ENCODE measurements around the gene SGTB.
A peak's percentile ranks its signal among the peaks of the same experiment; 100 is the strongest.
"Not testable (repeated sequence)": the region's sequence is repeated elsewhere in the genome, so short reads cannot be mapped to it uniquely, and the experiment has no call there.

SGTB gene

GRCh38 chr5:65663804-65664521 is 57.9 kb downstream of the SGTB start:
- DNase-seq = peak; percentile 34

GRCh38 chr5:65654713-65655112 is 67.2 kb downstream of the SGTB start:
- DNase-seq = no peak

DNA sequence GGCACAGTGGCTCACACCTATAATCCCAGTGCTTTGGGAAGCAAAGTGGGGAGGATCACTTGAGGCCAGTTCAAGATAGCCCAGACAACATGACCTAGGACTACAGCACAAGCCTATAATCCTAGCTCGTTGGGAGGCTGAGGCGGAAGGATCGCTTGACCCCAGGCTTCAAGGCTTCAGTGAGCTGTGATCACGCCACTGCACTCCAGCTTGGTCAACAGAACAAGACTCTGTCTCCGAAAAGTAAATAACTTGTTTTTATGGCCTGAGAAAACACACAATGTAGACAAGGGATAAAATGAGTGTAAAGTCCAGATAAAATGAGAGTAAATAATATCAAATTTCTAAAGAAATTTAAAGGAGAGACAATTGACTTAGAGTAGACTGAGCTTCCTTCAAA is 70.8 kb downstream of the SGTB start:
- no peak for DNase-seq

GRCh38 chr5:65647941-65648340 is 74.0 kb downstream of the SGTB start:
- no peak for DNase-seq

GRCh38 chr5:65646938-65647337 is 75.0 kb downstream of the SGTB start:
- DNase-seq = no peak

DNA sequence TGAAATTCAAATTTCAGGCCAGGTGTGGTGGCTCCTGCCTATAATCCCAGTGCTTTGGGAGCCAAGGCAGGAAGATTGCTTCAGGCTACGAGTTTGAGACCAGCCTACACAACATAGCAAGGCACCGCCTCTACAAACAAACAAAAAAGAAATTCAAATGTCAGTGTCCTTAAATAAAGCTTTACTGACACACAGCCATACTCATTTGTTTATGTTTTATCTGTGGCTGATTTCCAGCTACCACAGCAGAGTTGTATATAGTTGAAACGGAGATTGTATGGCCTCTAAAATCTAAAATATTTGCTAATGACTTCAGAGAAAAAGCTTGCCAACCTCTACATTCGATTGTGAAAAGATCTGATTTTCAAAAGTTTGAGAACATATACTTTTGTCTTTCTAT is 81.7 kb downstream of the SGTB start:
- DNase-seq = no peak

DNA sequence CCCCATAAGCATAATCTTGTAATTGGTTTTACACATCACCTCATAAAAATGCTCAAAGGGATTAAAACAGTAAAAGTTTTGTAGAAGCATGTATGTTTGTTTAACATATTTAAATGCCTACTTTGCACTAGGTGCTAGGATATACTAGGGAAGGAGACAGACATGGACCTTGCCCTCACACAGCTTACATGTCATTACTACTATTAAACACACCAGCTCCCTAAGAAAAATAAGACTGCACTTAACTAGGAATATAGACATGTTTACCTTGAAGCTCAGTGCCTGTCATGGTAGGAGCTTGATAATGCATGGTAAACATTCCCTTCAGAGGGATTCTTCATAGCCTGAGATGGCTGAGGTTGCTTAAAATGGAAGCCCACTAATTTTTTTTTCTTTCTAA is 90.9 kb downstream of the SGTB start:
- DNase-seq = no peak

DNA sequence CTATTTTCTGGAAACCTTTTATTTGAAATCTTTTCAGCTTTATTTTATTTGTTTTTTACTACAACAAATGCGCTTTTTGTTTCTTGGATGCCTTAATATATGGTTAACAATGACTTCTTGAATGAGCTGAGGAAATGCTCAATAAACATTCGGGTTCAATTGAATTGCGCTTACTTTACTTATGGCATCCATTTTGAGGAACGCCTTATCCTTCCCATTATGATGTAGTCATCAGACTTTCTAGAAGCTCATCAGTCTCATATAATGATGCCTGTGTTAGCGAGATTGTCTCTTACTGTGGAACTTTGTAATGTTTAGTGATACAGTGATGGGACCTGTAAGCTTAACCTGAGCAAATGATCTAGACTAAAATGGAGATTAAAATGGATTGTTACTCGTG is 96.2 kb downstream of the SGTB start:
- no peak for DNase-seq

DNA sequence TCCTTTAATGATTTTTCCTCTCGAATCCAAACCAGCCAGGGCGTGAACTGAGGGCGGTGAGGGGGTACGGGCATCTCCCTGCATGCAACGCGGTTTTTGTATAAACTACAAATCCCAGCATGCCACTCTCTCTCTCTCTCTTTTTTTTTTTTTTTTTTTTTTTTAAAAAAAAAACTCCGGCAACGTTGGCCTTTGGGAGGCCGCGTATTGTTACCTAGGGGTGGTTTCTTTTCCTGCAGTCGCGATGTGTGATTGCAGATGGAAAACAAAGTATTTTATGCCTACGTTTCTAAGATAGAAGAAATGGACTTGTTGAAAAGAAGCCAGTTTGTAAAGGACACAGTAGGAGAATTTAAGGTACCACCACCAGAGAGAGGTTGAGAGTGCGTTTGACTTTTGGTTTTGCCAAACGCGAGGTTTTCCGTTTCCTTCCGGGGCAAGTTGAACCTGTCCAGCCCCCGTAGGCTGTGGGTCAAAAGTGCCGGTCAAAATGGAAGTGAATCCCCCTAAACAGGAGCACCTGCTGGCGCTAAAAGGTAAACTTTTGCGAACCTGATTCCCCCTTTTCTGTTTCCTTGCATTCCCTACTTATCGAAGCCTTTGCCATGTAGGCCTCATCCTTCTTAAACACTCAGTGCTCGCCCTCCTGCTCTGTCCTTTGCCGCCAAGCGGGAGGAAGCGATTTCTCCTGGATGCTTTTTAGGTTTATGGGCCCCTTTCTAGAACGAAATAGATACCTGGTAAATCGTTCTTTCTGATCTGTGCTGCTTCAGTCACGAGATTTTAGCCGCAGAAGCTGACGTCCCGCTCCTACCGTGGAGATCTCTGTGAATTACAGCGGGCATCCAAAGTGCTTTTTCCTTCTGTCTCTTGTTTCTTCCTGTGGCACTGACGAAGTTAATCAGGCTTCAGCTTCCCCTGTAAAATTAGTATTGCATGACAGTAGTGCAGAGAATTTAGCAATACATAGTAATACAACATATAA is 97.0 kb downstream of the SGTB start, which contains the start of the genes SHLD3 and TRAPPC13:
TSS of gene SHLD3 (plus strand) at position 457 of the 985 bp plus-strand sequence. CDS start 4,561 bp downstream, outside the sequence.
TSS of gene TRAPPC13 (plus strand) at position 457 of the 985 bp plus-strand sequence. CDS start at position 491, 34 bp downstream.
- DNase-seq = peak; percentile 89

GRCh38 chr5:65624025-65624570 is 97.8 kb downstream of the SGTB start, which contains the start of gene TRIM23:
Gene TRIM23 (minus strand): TSS chr5:65624333. CDS start chr5:65624274, 59 bp downstream.
- DNase-seq = peak; percentile 93

DNA sequence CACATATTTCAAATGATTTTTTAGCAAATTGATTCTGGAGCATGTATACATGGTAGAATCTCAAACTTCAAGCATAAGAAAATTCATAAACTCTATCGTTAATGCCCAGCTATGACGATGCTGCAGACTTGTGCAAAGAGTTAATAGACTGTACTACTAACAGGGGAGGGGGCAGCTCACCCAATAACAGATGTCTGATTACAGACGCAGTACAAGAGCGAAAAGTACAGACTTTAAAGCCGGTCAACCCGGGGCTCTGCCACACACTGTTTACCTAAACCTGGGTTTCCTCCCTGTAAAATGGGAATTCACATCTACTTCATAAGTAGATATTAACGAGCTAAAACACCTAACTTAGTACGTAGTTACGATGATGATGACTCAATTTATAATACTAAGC is 98.4 kb downstream of the SGTB start:
- DNase-seq = no peak

DNA sequence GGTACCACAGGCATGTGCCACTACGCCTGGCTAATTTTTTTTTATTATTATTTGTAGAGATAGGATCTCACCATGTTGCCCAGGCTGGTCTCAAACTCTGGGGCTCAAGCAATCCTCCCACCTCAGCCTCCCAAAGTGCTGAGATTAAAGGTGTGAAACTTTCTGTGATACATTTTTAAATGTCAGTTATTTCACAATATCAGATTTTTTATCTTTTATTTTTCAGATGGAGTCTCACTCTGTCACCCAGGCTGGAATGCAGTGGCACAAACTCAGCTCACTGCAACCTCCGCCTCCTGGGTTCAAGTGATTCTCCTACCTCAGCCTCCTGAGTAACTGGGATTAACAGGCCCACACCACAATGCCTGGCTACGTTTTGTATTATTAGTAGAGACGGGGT is 99.9 kb downstream of the SGTB start:
- not testable (repeated sequence) for DNase-seq

DNA sequence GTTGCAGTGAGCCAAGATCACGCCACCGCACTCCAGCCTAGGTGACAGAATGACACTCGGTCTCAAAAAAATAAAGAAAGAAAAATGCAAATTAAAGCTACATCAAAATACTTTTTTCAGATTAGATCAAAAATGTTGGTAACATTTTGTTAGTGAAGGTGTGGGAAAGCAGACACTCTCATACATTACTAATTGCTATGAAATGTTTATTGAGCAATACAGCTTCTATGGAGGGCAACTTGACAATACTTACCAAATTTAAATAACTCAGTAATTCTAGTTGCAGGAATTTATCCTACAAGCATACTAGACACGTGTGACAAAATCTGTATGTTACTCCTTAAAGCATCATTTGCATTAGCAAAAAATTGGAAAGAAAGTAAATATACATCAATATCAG is 101.9 kb downstream of the SGTB start:
- peak; percentile 0 for DNase-seq
